ENCODE data around the gene AUH.

The AUH gene

DNA sequence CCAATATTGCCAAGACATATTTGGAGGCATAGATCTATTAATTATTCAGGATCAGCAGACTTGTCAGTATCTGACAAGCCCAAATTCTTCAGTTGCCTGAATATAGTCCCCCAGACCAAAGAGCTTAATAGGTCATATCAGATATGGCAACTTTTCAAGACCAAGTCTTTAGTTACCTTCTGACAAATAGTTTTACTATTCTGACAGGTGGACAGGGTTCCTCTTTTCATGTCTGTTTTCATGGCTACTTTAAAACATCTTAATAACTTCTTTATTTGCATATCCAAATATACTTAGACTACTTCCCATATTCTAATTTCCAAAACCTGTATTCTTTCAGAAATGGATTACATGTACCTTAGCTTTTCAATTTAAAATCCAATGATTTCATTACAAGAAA lies 65.4 kb downstream of the AUH start:
- Histone ChIP-seq H3K79me2 (ENCODE audit: insufficient read depth, low read depth) (no peaks in the 10 kb centered on the region), H3K4me2 (no peak overlapping the region), H3K27me3 (ENCODE audit: insufficient read depth, low read depth) (no peaks in the 10 kb centered on the region), H3K9ac (no peak overlapping the region), H3K27ac (no peak overlapping the region), H2AFZ (ENCODE audit: low read depth) (no peak overlapping the region), H3K4me1 (ENCODE audit: low read depth, poor library complexity, severe bottlenecking) (no peaks in the 10 kb centered on the region), H3K36me3 (ENCODE audit: insufficient read depth) (0 out of 2 replicates have a peak, but pooled peaks cover 2% of the 10 kb centered on the region), H4K20me1 (ENCODE audit: insufficient read depth) (no peaks in the 10 kb centered on the region), H3K4me3 (IDR thresholded peaks at IDR 0.05; ENCODE audit: insufficient read depth, low read depth, low read length) (no peak overlapping the region)
- TF ChIP-seq, protein P1, sequence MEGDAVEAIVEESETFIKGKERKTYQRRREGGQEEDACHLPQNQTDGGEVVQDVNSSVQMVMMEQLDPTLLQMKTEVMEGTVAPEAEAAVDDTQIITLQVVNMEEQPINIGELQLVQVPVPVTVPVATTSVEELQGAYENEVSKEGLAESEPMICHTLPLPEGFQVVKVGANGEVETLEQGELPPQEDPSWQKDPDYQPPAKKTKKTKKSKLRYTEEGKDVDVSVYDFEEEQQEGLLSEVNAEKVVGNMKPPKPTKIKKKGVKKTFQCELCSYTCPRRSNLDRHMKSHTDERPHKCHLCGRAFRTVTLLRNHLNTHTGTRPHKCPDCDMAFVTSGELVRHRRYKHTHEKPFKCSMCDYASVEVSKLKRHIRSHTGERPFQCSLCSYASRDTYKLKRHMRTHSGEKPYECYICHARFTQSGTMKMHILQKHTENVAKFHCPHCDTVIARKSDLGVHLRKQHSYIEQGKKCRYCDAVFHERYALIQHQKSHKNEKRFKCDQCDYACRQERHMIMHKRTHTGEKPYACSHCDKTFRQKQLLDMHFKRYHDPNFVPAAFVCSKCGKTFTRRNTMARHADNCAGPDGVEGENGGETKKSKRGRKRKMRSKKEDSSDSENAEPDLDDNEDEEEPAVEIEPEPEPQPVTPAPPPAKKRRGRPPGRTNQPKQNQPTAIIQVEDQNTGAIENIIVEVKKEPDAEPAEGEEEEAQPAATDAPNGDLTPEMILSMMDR (conservative IDR thresholded peaks at IDR 0.05; ENCODE audit: low read depth, low read length): no peak

DNA sequence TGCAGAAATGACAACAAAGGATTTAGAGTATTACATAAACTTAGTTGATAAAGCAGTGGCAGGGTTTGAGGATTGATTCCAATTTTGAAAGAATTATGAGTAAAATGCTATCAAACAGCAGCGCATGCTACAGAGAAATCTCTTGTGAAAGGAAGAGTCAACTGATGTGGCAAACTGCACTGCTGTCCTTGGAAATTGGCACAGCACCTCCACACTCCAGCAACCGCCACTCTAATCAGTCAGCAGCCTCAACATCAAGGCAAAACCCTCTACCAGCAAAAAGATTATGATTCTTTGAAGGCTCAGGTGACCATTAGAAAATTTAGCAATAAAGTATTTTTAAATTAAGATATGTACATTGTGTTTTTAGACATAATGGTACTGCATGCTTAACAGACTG lies 66.4 kb downstream of the AUH start:
- Histone ChIP-seq H3K4me3 (IDR thresholded peaks at IDR 0.05; ENCODE audit: insufficient read depth, low read depth, low read length) (no peak overlapping the region), H3K9ac (no peak overlapping the region), H3K4me1 (ENCODE audit: low read depth, poor library complexity, severe bottlenecking) (no peaks in the 10 kb centered on the region), H3K79me2 (ENCODE audit: insufficient read depth, low read depth) (no peaks in the 10 kb centered on the region), H3K36me3 (ENCODE audit: insufficient read depth) (0 out of 2 replicates have a peak, but pooled peaks cover 2% of the 10 kb centered on the region), H4K20me1 (ENCODE audit: insufficient read depth) (no peaks in the 10 kb centered on the region), H2AFZ (ENCODE audit: low read depth) (no peak overlapping the region), H3K27ac (no peak overlapping the region), H3K27me3 (ENCODE audit: insufficient read depth, low read depth) (no peaks in the 10 kb centered on the region), H3K4me2 (no peak overlapping the region)
- TF ChIP-seq, protein P1 (conservative IDR thresholded peaks at IDR 0.05; ENCODE audit: low read depth, low read length): no peak

DNA sequence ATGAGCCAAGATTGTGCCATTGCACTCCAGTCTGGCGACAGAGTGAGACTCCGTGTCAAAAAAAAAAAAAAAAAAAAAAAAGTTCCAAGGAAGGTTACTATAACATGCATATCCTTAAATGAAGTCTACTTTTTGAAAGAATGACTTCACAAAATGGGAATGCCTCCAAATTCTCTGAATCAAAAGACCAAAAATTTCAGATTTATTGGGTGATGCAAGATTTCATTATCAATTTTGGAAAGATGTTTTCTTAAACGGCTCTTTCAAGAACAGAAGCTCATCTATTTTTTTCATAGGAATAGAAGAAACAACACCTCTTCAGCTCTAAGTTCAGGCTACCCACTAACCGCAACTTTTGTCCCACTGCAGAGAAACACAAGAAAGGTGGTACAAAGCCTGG lies 69.9 kb downstream of the AUH start:
- no peak overlapping the region for H3K4me2 ChIP-seq
- no peaks in the 10 kb centered on the region for H4K20me1 ChIP-seq (ENCODE audit: insufficient read depth)
- H3K27me3 ChIP-seq (ENCODE audit: insufficient read depth, low read depth): no peaks in the 10 kb centered on the region
- H3K36me3 ChIP-seq (ENCODE audit: insufficient read depth): 0 out of 2 replicates have a peak, but pooled peaks cover 2% of the 10 kb centered on the region
- no peaks in the 10 kb centered on the region for H3K4me1 ChIP-seq (ENCODE audit: low read depth, poor library complexity, severe bottlenecking)
- no peak overlapping the region for H3K4me3 ChIP-seq (IDR thresholded peaks at IDR 0.05; ENCODE audit: insufficient read depth, low read depth, low read length)
- TF ChIP-seq, protein P1 (conservative IDR thresholded peaks at IDR 0.05; ENCODE audit: low read depth, low read length): no peak
- H3K79me2 ChIP-seq (ENCODE audit: insufficient read depth, low read depth): no peaks in the 10 kb centered on the region
- no peak overlapping the region for H3K9ac ChIP-seq
- H3K27ac ChIP-seq: no peak overlapping the region
- H2AFZ ChIP-seq (ENCODE audit: low read depth): no peak overlapping the region

DNA sequence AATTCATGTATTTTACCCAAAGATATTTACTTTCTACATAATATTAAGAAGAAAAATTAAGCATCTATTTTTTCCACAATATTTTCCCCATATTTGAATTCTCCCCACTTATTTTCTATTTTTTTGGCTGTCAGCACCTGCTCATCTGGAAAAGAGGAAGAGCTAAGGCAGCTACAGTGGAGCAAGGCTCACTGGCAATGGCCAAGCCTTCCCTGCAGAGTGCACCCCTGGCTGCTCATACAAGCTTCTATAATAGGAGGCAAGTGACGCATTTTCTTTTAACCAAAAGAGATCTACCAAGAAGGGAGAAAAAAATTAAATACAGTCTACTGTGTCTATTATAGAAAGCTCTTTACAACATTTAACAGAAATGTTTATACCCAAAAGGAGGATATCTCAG lies 72.5 kb downstream of the AUH start:
- TF ChIP-seq, protein P1 (conservative IDR thresholded peaks at IDR 0.05; ENCODE audit: low read depth, low read length): no peak
- Histone ChIP-seq H3K27ac (no peak overlapping the region), H4K20me1 (ENCODE audit: insufficient read depth) (no peaks in the 10 kb centered on the region), H3K4me3 (IDR thresholded peaks at IDR 0.05; ENCODE audit: insufficient read depth, low read depth, low read length) (no peak overlapping the region), H3K9ac (no peak overlapping the region), H2AFZ (ENCODE audit: low read depth) (no peak overlapping the region), H3K4me1 (ENCODE audit: low read depth, poor library complexity, severe bottlenecking) (no peaks in the 10 kb centered on the region), H3K27me3 (ENCODE audit: insufficient read depth, low read depth) (no peaks in the 10 kb centered on the region), H3K4me2 (no peak overlapping the region), H3K79me2 (ENCODE audit: insufficient read depth, low read depth) (no peaks in the 10 kb centered on the region), H3K36me3 (ENCODE audit: insufficient read depth) (0 out of 2 replicates have a peak, but pooled peaks cover 2% of the 10 kb centered on the region)
